Measurements from ENCODE around the gene ZNF385C.

The ZNF385C gene

GRCh38 chr17:42122371-42123303 lies 24.4 kb upstream of the ZNF385C start, which contains the start of gene HSPB9:
TSS of gene HSPB9 (plus strand) at chr17:42122804. CDS start at chr17:42122851, 47 bp downstream.
- no peak for TF ChIP-seq CTCF (IDR thresholded peaks at IDR 0.05; ENCODE audit: low read depth, low read length)
- no peak for DNase-seq (ENCODE audit: extremely low read depth, low read depth)

GRCh38 chr17:42120770-42121769 lies 22.8 kb upstream of the ZNF385C start, which contains the start of gene KAT2A:
TSS of gene KAT2A (minus strand) at chr17:42121367. CDS start at chr17:42121304, 63 bp downstream.
- no peak for TF ChIP-seq CTCF (IDR thresholded peaks at IDR 0.05; ENCODE audit: low read depth, low read length)
- peak; percentile 42 for DNase-seq (ENCODE audit: extremely low read depth, low read depth)

GRCh38 chr17:42120161-42120769 lies 22.0 kb upstream of the ZNF385C start:
- no peak for TF ChIP-seq CTCF (IDR thresholded peaks at IDR 0.05; ENCODE audit: low read depth, low read length)
- no peak for DNase-seq (ENCODE audit: extremely low read depth, low read depth)

GRCh38 chr17:42119301-42119700 lies 21.0 kb upstream of the ZNF385C start:
- no peak for TF ChIP-seq CTCF (IDR thresholded peaks at IDR 0.05; ENCODE audit: low read depth, low read length)
- no peak for DNase-seq (ENCODE audit: extremely low read depth, low read depth)

- no peak for DNase-seq (ENCODE audit: extremely low read depth, low read depth)
- TF ChIP-seq CTCF (IDR thresholded peaks at IDR 0.05; ENCODE audit: low read depth, low read length), result peak; percentile 41
These were observed 20.3 kb upstream of the ZNF385C start for GRCh38 chr17:42118545-42118944.

- TF ChIP-seq CTCF (IDR thresholded peaks at IDR 0.05; ENCODE audit: low read depth, low read length), result no peak
- no peak for DNase-seq (ENCODE audit: extremely low read depth, low read depth)
These were observed 19.8 kb upstream of the ZNF385C start for GRCh38 chr17:42118126-42118510.
